Activated CD8-positive, alpha-beta memory T cell treated with anti-CD3 and anti-CD28 coated beads for 36 hours (primary cell): ENCODE results near the gene CERS2. TPM values are rescaled to one million over a fixed set of nuclear protein-coding genes. Genes with fewer than 3 reads are reported as not detected.

Experiments
- CTCF ChIA-PET: fragments of 350-600 bp; sonication (Branson Sonifier 250); formaldehyde crosslinking; loops from one replicate; lab custom pipeline; 2021; ENCODE audit warnings: antibody characterized with exemption; lab: Charles Lee
- POLR2A ChIA-PET: fragments of 350-600 bp; sonication (Branson Sonifier 250); formaldehyde crosslinking; loops from one replicate; lab custom pipeline; 2021; ENCODE audit warnings: antibody characterized with exemption; lab: Charles Lee
- total RNA-seq, 2 experiments: library from RNA; stranded (reverse); gene quantifications; one replicate each; pipeline ENCODE4 v1.2.3, GENCODE V29; 2021

Gene CERS2, protein sequence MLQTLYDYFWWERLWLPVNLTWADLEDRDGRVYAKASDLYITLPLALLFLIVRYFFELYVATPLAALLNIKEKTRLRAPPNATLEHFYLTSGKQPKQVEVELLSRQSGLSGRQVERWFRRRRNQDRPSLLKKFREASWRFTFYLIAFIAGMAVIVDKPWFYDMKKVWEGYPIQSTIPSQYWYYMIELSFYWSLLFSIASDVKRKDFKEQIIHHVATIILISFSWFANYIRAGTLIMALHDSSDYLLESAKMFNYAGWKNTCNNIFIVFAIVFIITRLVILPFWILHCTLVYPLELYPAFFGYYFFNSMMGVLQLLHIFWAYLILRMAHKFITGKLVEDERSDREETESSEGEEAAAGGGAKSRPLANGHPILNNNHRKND
- 100 to 1,000 TPM; 210 to 218 TPM for total RNA-seq

DNA sequence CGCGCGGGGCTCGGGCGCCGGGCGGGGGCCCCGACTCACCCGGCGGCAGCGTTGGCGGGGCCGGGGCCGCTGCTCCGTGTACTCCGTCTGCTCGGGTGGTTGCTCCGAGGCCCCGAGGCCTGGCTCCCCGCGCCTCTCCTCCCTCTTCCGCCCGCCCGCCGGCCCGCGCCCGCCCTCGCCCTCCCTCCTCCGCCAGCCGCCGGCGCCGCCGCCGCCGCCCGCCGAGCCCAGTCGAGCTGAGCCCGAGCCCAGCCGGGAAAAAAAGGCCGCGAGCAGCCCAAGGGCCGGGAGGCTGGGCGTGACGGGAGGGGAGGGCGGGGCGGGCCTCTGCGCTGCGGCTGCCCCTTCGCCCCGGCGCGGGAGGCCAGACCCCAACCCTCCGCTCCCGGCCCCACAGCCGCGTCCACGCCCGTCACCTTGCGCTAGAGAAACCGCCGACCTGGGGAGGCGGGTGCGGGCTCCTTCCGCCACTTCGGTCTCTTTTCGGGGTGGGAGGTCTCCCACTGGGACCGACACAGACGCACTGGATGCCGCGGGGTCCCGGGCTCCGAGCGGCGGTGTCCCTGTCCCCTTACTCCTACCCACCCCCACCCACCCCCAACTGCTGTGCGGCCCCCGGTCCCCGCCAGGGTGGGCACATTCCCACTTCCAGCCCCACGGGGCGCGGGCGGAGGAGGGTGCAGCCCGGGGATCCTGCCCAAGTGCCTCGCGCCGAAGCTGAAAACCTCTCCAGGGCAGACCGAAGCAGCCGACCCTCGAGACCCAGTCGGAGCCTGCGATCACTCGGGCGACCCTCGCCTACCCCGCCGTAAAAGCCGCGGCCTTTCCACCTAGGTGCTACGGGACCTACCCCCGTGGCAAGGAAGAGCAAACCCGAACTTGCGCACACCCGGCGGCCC, at the start of gene CERS2:
TSS of gene CERS2 (minus strand) at position 256 of the 899 bp plus-strand sequence. CDS start 5,745 bp downstream, outside the sequence.
- POLR2A ChIA-PET = interaction anchor here (0.6 to 1.5 kb wide), 2 partner anchors 51 to 142 kb away, joined by 3 read pairs; no protein-coding TSS in a partner anchor
- CTCF ChIA-PET = interaction anchor here (0.6 to 1.2 kb wide), 3 partner anchors 7 to 95 kb away, joined by 3 to 4 read pairs (median 4); partner anchors contain the start of gene ANXA9

DNA sequence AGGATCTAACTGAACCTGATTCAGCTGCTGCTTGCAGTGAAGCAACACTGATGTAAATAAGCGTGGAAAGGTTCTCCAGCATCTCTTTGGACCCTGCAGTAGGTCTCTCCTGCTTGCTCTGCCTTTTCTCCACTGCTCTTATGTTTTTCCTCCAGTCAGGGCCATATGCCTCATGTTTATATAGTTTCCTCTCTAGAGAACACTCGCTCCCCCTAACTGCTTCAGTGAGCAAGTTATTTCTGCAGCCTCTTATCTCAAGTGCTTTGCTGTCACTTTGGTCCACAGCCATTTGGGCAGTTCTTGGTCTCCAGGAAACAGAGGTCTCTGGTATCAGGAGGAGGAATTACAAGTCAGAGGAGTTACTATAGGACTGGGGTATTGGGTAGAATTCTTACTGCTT, 38.9 kb upstream of the CERS2 start:
- ChIA-PET POLR2A (interaction anchor here (0.7 kb wide), 1 partner anchor 30 kb away, joined by 7 read pairs; no protein-coding TSS in a partner anchor), CTCF (no interaction called here)

DNA sequence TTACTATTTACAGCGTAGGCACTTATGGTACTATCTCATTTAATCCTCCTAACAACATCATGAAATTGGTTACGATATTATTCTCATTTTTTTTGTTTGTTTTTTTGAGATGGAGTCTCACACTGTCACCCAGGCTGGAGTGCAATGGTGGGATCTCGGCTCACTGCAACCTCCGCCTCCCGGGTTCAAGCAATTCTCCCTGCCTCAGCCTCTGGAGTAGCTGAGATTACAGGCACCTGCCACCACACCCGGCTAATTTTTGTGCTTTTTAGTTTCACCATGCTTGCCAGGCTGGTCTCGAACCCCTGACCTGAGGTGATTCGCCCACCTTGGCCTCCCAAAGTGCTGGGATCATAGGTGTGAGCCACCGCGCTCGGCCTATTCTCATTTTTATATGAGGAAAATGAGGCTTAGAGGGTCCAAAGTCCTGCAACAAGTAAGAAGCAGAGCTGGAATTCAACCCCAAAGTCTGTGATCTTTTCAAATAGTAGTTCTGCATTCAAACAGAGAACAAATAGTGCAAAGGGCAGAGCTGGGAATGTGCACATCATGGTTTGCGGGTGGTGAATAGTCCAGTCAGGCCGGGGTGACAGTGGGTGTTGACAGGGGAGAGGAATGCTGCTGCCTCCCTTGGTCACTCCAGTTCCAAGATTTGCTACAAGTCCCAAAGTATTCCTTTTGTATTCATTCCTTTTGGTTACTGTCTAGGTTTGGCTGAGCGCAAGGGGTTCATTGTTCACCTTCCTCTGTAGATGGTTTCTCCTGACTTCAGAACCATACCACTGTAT, 38.2 kb upstream of the CERS2 start:
- ChIA-PET POLR2A (interaction anchor here (0.5 kb wide), 1 partner anchor 394 kb away, joined by 5 read pairs; no protein-coding TSS in a partner anchor), CTCF (interaction anchor here (0.6 kb wide), 1 partner anchor 653 kb away, joined by 4 read pairs; no protein-coding TSS in a partner anchor)

DNA sequence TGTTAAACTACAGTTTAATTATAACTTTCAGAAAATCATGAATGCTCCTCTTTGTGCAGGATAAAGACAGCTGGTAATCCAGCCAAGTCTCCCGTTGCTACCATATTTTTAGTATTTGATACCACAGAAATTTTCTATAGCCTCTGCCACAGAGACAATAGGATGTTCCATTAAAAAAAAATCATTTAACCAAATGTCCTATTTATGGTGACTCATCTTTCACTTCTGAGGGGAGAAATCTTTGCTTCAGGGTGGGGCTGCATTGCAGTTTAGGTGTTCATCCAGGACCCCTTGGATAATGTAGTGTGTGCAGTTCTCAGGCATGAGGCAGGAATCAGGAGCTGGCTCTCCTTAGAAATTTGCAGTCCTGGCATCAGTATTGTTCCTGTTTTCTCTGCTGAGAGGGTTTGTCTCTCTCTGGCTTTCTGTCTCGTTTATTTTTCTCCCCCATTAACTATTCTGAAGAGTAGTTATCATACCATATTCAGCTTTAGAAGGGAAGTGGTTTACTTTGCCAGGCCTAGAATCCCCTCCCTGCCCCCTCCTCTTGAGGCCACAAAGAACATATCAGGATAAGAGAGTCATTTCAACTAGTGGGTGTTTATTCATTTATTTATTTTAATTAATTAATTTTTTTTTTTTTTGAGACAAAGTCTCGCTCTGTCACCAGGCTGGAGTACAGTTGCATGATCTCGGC, 36.7 kb upstream of the CERS2 start:
- ChIA-PET CTCF (interaction anchor here (1.0 kb wide), 1 partner anchor 27 kb away, joined by 4 read pairs; no protein-coding TSS in a partner anchor), POLR2A (interaction anchor here (0.5 to 0.7 kb wide), 2 partner anchors 38 to 85 kb away, joined by 4 to 6 read pairs; partner anchors contain the start of gene SETDB1)

DNA sequence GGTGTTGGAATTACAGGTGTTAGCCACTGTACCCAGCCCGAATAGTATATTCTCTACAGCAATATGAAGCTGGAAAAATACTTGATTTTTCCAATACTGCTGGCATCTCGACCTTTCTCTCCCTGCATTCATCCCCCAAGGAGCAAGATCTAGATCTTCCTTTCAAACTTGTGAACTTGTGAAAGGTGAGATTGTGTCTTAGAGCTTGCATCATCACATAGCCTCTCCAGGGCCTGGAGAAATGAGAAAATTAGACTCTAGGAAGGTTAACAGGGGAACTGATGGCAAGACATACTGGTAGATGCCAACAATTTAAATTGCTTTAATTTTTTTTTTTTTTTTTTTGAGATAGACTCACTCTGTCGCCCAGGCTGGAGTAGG, 35.7 kb upstream of the CERS2 start:
- ChIA-PET POLR2A (interaction anchor here (0.6 to 0.7 kb wide), 2 partner anchors 44 to 84 kb away, joined by 3 to 6 read pairs; partner anchors contain the start of gene SETDB1), CTCF (no interaction called here)

DNA sequence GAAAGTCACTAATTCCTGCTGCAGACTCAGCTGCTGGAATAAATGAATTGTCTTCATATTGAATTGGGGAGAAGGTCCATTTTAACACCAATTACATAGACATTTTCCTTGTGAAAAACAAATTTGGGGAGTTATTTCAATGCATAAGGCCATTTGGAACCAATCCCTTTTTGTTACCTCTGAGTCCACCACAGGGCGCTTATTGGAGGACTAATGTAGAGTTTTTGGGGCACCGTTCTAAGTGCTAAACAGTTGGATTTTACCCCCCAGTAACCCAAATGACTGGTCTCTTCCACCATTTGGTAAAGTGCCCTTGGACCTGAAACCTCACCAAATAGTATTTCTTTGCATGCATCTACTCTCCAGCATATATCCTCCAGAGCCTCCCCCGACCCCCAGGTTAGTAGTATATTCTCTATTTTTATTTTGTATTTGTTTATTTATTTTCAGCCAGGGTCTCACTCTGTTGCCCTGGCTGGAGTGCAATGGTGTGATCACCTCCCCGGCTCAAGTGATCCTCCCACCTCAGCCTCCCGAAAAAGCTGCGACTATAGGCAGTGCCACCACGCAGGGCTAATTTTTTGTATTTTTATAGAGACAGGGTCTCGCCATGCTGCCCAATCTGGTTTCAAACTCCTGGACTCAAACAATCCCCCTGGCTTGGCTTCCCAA, 35.2 kb upstream of the CERS2 start:
- POLR2A ChIA-PET = interaction anchor here (0.6 kb wide), 1 partner anchor 44 kb away, joined by 3 read pairs; no protein-coding TSS in a partner anchor

DNA sequence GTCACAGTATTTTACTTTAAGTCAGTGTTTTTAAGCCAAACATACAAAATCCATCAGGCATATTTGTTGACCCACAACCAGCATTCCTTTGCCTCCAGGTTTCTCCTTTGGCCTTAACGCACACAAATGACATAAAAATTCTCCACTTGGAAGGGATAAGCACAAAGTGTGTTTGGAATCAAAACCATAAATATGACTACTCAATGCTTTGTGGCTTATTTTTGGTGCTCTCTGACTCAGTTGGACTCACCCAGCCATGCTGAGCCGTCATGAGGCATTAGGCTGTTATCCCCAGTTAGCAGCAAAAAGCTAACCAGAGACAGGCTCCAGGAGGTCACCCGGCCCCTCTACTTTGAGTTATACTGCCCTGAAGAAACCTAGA, 34.6 kb upstream of the CERS2 start:
- CTCF ChIA-PET = no interaction called here

More for the DNA sequence above, 35.2 kb upstream of the CERS2 start:
- CTCF ChIA-PET = no interaction called here

DNA sequence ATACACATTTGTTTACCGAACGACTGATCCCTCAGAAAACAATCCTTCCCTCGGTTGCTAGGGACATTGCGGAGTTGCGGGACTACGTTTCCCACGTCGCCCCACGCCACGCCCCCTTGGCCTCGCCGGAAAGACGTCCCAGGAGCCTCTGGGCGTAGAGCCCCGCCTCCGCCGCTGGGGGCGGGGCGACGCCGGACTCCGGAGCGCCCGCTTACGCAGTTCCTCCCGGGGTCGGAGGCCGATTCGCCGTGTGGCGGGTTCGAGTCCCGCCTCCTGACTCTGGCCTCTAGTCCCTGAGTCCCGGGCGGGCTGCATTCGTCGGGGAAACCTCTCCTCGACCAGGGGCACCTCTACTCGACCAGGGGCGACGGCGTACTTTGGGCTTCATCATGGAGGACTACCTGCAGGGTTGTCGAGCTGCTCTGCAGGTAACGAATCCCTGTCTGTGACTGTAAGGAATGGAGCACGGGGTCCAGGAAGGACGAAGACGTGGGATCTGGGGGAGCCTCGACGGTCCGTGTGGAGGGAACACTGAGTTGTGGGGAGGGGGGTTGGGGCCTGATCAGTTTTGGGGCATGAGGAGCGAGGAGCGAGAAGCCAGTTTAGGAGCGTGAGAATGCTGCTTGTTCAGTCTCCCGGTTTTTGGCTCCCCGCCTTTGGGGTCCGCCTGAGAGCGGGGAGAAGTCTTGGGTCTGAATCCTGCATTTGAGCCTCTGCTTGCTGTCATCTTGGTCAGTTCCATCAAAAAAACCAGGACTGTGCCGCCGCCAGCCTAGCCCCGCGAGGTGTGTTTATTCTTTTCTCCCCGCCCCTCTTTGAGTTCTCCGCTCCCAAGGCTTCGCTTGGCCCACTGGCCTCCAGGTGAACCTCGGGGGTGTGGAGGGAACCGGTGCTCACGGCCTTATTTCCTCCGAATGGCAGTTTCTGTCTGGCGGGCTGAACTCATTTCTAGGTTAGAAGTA, 33.9 kb upstream of the CERS2 start, which contains the start of gene PRUNE1:
TSS of gene PRUNE1 (plus strand) at position 206 of the 962 bp plus-strand sequence. CDS start at position 390, 184 bp downstream.
- CTCF ChIA-PET = interaction anchor here (0.7 kb wide), 1 partner anchor 62 kb away, joined by 3 read pairs; no protein-coding TSS in a partner anchor
- POLR2A ChIA-PET = no interaction called here

More for the DNA sequence above, 34.6 kb upstream of the CERS2 start:
- POLR2A ChIA-PET = no interaction called here

DNA sequence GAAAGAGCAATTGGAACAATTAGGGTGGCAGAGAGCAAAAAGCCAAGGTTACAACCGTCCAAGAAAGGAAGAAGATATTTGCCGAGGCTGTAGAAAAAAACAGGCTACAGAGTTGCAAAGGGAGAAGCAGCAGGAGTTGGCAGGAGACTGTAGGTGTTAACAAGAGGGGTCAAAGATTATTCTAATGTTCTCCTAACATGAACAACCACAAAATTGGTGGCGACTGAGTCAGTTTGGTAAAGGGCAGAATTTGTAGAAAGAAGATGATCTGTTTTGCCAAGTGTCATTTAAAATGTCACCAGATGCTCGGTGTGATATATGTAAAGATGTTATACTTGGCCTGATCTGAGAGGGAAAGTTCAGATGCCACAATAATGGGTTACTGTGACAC, 33.2 kb upstream of the CERS2 start:
- ChIA-PET CTCF (interaction anchor here (0.7 kb wide), 1 partner anchor 62 kb away, joined by 3 read pairs; no protein-coding TSS in a partner anchor), POLR2A (no interaction called here)

DNA sequence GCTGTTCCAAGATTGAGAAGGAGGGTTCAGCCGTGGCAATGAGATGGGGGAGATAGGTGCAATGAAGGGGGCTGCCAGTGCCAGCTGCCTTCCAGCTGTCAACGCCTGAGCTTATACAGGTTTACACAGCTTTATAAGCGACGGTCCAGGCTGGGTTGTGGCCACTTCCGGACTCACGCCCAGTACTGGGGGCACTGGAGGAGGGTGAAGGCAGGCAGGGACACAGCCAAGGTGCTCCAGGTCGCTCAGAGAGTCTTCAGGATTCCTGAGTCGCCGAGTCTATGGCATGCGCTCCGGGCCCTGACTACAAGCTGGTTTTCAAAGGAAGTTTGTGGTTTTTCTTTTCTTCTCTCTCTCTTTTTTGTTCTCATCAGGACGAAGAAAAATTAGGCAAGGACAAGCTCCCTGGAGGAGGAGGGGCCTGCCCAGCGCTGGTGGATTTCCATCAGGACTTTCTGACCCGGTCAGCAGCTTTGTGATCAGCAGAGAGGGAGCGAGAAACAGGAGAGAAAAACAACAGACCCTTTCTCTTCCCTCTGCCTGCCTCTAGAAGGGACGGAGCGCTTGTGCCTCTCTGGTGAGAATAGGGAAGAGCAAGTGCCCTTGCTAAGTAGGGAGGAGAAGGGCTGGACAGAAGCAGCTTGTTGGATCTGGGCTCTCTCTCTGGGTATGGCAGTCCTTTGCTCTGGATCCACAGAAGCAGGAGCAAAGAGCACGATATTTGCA, 31.9 kb upstream of the CERS2 start, which contains the start of gene MINDY1:
TSS of gene MINDY1 (minus strand) at position 576 of the 726 bp plus-strand sequence. CDS start 4,285 bp downstream, outside the sequence.
- ChIA-PET CTCF (interaction anchor here (1.2 to 3.3 kb wide), 6 partner anchors 11 to 54 kb away, joined by 3 to 15 read pairs (median 3); partner anchors contain the start of genes CDC42SE1 and MLLT11), POLR2A (interaction anchor here (0.7 to 1.8 kb wide), 6 partner anchors 33 to 445 kb away, joined by 3 to 7 read pairs (median 3); partner anchors contain the start of genes C1orf56, CDC42SE1, ENSA and MCL1)

DNA sequence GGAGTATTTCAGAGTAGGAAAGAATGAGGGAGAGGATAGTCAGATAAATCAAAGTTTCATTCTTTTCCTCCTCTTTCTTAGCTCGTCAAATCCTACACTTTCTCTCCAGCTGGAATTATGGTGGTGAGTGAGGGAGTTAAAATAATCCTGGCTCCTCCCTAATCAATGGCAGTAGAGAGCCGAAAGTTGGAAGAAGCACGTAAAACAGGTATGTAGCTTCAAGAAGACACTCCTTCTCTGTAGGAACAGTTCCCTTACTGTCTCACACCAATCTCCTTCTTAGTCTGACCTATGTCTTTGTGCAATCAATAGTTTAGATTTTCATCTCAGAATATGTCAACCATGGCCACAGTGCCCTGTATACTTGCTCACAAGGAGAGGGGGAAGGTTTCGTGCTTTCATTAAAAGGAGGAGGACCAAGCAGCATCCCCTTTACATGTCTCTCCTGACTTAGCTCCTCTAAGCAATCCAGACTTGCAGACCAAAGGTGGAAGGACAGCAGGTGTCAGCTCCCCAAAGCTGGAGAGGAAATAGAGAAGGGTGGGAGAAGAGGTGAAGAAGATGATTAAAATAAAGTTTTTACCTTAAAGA, 31.2 kb upstream of the CERS2 start:
- ChIA-PET POLR2A (interaction anchor here (0.9 to 1.8 kb wide), 4 partner anchors 32 to 426 kb away, joined by 3 to 7 read pairs (median 3); partner anchors contain the start of genes C1orf56, CDC42SE1, MCL1 and MLLT11), CTCF (interaction anchor here (1.2 to 3.3 kb wide), 6 partner anchors 10 to 55 kb away, joined by 3 to 15 read pairs (median 3); partner anchors contain the start of genes CDC42SE1 and MLLT11)

DNA sequence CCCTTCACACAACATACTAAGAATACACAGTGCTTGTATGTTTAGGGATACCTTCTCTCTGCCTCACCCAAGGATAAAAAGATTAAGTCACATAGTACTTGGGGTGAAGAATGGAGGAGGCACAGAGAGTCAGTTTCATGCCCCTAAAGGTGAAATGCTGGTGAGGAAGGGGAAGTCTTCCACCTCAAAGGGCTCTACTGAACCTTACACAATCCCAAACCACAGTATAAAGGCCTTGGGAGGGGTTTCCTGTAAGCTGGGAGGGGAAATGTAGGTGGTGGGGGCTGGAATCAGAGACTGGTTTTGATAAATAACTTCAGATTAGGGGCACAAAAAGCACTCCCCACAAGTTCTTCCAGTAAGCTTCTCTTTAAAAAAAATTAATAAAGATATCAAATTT, 28.5 kb upstream of the CERS2 start:
- ChIA-PET POLR2A (no interaction called here), CTCF (interaction anchor here (1.0 to 1.3 kb wide), 2 partner anchors 8 to 443 kb away, joined by 3 to 4 read pairs; no protein-coding TSS in a partner anchor)

DNA sequence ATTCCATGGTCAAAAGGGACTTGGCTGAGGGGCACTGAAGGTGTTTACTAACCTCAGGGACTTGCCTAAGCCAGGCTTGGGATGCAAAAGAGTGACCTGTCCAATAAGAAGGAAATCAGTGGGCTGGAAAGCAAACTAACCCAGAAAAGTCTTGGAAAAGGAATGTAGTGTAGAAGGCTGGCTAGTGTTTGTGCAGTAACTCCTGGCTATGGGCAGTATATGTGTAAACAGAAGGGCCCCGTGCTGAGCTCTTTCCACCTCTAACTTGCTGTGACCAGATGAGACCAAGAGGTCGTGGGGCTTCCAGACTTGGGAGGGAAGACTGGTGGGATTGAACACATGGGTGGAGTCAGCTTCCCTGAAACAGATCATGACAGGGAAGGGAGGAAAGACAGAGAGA, 28.0 kb upstream of the CERS2 start:
- ChIA-PET POLR2A (no interaction called here), CTCF (interaction anchor here (1.0 to 1.3 kb wide), 2 partner anchors 8 to 443 kb away, joined by 3 to 4 read pairs; no protein-coding TSS in a partner anchor)

DNA sequence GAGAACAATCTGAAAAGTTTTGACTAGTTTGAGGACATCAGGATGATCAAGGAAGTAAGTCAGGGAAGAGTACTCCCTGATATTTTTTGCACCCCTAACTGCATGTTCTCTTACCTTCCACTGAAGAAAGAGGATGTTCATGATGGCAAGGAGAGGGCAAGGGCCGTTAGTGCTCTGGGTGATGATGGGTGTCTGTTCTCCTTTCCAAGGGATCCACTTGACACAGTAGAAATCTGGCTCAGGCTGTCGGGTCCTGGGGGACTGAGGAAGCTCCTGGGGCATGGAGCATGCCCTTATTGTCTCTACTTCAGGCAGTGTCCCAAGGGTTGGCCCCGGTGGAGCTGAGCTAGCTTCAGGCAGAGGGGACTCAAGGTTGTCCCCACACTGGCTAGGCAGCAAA, 27.4 kb upstream of the CERS2 start:
- CTCF ChIA-PET = interaction anchor here (0.7 kb wide), 1 partner anchor 23 kb away, joined by 4 read pairs; no protein-coding TSS in a partner anchor
- POLR2A ChIA-PET = no interaction called here
